GM21717 (cell line): ENCODE measurements around the gene PDIA2.
"Not testable (repeated sequence)": the region's sequence is repeated elsewhere in the genome, so short reads cannot be mapped to it uniquely, and the experiment has no call there.

Experiments used
- ATAC-seq: cut with Tn5 transposase; IDR thresholded peaks from one replicate; pipeline ENCODE4 v1.9.1; 2021; ENCODE audit warnings: mild to moderate bottlenecking, moderate library complexity; ENCODE audit not compliant: unreplicated experiment

Gene PDIA2

DNA sequence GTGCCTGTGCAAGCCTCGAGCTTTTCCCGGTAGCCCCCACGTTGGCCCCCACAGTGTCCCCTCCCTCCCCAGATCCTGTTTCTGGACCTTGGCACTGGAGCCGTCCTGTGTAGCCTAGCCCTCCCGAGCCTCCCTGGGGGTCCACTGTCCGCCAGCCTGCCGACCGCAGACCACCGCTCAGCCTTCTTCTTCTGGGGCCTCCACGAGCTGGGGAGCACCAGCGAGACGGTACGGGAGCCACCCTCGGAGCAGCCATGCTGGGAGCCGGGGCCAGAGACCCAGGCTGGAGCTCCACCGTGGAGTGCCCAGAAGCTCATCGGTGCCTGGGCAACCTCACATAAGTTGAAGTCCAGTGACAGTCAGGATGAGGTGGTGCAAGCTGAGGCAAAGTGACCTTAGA, 19.0 kb upstream of the PDIA2 start:
- no peak for ATAC-seq

DNA sequence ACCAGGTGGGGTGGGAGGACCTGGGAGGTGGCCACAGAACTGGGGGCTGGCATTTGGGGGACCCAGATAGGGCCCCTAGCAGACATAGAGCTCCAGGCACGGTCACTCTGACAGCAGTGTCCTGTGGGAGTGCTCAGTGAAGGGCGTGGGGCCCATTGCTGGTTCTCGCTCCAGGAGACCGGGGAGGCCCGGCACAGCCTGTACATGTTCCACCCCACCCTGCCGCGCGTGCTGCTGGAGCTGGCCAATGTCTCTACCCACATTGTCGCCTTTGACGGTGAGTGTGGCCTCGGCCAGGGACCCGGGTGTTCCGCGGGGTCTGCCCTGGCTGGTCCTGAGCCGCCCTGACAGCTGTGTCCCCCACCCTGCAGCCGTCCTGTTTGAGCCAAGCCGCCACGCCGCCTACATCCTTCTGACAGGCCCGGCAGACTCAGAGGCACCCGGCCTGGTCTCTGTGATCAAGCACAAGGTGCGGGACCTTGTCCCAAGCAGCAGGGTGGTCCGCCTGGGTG, 18.5 kb upstream of the PDIA2 start:
- ATAC-seq, result no peak

GRCh38 chr16:265002-265529, 17.9 kb upstream of the PDIA2 start:
- no peak for ATAC-seq

DNA sequence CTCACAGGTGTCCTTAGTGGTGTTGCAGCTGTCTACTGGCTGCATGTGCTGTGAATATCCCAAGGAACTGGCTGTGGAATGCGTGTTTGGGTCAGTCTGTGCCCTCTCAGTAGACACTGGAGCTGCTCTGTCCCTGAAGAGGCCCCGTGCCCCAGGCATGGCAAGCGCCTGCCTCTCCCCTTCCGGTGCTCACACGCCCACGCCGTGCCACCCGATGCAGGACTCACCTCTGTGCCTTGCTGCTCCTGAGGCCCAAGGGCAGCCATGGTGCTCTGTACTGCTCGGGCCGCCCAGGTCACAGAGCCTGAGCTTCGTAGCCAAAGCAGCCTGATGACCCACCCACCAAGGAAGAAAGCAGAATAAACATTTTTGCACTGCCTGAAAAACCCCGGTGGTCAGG, 17.3 kb upstream of the PDIA2 start:
- ATAC-seq, result no peak

- no peak for ATAC-seq
These were observed 16.5 kb upstream of the PDIA2 start for GRCh38 chr16:266258-267164.

GRCh38 chr16:267562-267961, 15.4 kb upstream of the PDIA2 start:
- ATAC-seq, result not testable (repeated sequence)

- no peak for ATAC-seq
These were observed 14.6 kb upstream of the PDIA2 start for GRCh38 chr16:268141-269053.

DNA sequence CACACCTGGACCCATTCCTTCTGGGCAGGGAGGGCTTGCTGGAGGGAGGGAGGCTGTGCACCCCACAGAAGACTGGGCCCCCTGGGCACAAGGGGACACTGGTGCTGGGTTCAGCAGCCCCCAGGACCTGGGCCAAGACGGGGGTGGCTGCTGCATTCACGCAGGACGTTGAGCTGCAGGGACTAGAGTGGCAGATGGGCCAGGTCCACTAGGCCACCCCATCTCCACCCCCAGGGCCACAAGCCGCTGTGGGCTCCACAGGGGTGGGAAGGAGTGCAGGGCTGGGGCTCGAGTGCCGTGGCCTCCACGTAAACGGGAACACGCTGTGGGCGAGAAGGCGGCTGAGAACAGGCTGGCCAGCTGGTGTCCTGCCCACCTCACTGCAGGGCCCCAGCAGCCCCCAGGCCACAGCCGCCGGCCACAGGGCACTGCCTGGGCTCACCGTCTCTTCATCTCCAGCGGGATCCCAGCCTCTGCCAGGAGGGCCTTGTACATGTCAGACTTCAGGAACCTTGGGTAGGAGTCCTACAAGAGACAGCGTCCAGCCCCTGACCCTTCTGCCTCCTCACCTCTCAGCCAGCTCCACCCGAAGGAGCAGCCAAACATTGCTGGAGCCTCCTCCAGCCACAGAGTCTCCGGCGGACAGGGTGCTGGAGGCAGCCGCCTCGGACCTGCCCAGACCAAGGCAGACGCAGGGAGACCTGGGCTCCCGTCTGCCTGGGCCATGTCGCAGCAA, 13.7 kb upstream of the PDIA2 start:
- ATAC-seq, result no peak

- no peak for ATAC-seq
These were observed 12.3 kb upstream of the PDIA2 start for GRCh38 chr16:270381-271255.

DNA sequence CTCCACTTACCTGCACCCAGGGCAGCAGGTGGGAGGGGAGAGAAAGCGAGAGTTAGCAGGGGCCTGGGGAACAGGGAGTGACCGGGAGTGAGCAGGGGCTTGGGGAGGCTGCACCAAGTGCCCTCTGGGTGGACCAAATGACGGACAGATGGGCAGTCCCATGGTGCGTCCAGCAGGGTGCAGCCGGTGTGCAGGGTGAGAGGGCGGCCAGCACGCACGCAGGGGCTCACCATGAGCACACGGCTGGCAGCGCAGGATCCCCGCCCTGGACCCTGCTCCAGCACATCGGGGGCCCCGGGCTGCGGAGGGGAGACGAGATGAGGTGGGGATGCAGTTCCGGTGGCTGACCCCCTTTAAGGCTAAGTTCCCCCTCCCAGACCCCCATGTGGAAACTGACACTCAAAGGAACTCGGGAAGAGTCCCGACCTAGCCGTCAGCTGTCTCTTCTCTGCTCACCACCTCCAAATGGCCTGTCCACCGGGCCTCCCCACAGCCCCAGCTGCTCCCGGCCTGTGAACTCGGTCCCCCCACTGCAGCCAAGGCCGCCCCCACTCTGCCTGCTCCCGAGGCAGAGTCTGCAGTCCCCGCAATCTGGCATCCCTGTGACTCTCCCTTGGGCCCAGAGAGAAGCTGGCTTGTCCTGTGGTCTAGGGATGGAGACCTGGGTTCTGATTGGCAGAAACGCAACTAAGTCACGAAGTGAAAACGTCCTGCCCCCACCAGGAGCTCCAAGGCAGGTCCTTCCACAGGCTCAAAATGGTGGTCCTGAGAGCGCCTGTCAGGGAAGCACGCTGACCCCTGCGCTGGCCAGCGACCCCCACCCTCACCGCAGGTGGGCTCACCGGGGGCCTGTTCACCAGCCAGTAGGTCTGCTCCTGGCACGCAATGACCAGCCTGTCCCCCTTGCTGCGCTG, 10.1 kb upstream of the PDIA2 start:
- ATAC-seq, result no peak

- ATAC-seq, result no peak
These were observed 9.2 kb upstream of the PDIA2 start for GRCh38 chr16:273547-274421.

DNA sequence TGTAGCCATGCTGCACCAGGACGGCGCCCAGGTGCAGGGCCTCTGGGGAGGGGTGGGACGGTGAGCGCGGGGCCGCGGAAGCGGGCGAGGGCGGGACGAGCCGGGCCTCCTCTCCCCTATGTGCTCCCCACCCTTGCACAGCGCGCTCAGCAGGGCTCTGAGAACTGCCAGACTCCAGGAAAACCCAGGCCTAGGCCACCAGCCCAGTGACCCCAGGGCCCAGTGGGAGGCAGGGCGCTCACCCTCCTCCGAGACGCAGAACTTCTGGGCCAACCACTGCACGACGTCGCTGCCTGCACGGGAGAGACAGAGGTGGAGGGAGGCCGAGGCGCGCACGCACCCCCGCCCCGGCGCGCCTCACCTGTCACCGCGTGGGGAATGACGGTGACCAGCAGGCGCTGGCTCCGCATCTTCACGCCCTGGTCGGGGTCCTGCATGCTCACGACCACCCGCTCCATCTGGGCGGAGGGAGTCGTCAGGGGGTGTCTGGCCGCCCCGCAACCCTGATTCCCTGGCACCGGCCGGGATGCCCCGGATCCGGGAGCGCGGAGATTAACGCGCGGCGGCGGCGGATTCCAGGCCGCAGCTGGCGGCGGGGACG, 7.8 kb upstream of the PDIA2 start:
- no peak for ATAC-seq

GRCh38 chr16:275786-276232, 7.2 kb upstream of the PDIA2 start, which contains the start of gene RGS11:
Gene RGS11 (minus strand): TSS chr16:275944. CDS start chr16:275911, 33 bp downstream.
- no peak for ATAC-seq

DNA sequence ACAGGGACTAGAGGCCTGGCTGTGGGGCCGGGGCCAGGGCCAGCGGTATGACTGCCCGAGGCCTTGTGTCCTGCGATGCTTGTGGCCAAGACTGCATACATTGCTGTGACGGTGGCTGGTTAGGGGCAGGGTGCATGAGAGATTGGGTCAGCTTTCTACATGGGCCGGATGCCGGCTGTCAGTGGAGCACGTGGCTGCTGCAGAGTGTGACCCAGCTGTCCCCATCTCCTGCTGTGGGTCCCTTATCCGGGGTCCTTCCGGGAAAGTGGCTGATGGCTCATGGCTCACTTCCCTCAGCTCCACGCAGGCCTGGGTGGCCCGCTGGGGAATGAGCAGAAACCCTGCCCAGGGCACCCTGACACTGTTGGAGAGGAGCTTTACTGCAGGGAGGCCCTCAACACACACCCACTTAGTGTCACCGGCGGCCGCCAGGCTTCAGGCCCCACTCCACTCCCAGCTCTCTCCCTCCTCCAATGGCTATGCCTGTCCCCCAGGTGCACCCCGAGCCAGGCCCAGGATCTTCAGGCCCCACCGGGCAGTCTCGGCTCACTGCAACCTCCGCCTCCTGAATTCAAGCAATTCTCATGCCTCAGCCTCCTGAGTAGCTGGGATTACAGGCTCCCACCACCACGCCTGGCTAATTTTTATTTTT, 6.4 kb upstream of the PDIA2 start:
- ATAC-seq, result no peak

GRCh38 chr16:278863-279366, 4.0 kb upstream of the PDIA2 start:
- ATAC-seq, result no peak

DNA sequence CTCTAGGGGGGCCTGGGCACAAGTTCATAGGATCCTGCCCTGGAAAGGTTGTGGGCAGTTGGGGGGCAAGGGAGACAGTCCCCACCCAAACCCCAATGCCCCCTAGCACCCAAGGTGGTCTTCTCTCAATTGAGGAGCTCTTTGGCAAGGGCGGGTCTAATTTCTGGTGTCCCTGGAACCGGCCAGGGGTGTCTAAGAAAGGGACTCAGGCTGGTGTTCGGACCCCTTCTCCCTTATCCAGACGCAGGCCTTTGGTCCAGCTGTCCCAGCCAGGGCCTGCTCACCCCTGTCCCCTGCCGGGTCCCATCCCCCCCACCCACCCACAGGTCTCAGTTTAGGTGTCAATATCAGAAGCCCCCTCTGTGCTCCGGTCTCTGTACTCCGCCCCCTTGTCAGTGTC, 3.4 kb upstream of the PDIA2 start:
- no peak for ATAC-seq
